HTR-8/SVneo (cell line): ENCODE data around the gene A2ML1.
"Not testable (repeated sequence)": the region's sequence is repeated elsewhere in the genome, so short reads cannot be mapped to it uniquely, and the experiment has no call there.

ENCODE experiments used
- DNase-seq: peaks from one replicate; pipeline ENCODE4 v3.0.0; 2011; ENCODE audit warnings: low spot score, mixed read lengths; ENCODE audit not compliant: insufficient read length
- FAIRE-seq: peaks from 2 replicates; lab custom pipeline; 2011; peaks lifted over from hg19 to GRCh38; lab: Jason Lieb, UNC

A2ML1 gene

GRCh38 chr12:8813572-8814357, 8.7 kb upstream of the A2ML1 start:
- FAIRE-seq = no peak

GRCh38 chr12:8816448-8817050, 5.9 kb upstream of the A2ML1 start:
- FAIRE-seq = no peak
- no peak for DNase-seq

More at GRCh38 chr12:8813572-8814357, 8.7 kb upstream of the A2ML1 start:
- no peak for DNase-seq

- DNase-seq (no peak), FAIRE-seq (no peak)
These were observed 4.6 kb upstream of the A2ML1 start for GRCh38 chr12:8817856-8818255.

GRCh38 chr12:8818526-8818925, 3.9 kb upstream of the A2ML1 start:
- DNase-seq (no peak), FAIRE-seq (no peak)

- DNase-seq (no peak), FAIRE-seq (no peak)
These were observed 2.8 kb upstream of the A2ML1 start for GRCh38 chr12:8819666-8819980.

- not testable (repeated sequence) for FAIRE-seq, DNase-seq
These were observed 1.6 kb upstream of the A2ML1 start for GRCh38 chr12:8820676-8821407.

GRCh38 chr12:8821591-8821990, 830 bp upstream of the A2ML1 start:
- DNase-seq (no peak), FAIRE-seq (no peak)

- no peak for DNase-seq
- no peak for FAIRE-seq
These were observed 1.3 kb downstream of the A2ML1 start for GRCh38 chr12:8823565-8824300.

GRCh38 chr12:8827551-8828256, 5.3 kb downstream of the A2ML1 start:
- no peak for FAIRE-seq
- DNase-seq = no peak

GRCh38 chr12:8828257-8829124, 6.1 kb downstream of the A2ML1 start:
- DNase-seq (no peak), FAIRE-seq (no peak)

GRCh38 chr12:8829125-8829518, 6.7 kb downstream of the A2ML1 start:
- FAIRE-seq (no peak), DNase-seq (no peak)

- FAIRE-seq = no peak
- DNase-seq = no peak
These were observed 7.2 kb downstream of the A2ML1 start for GRCh38 chr12:8829621-8830020.

- no peak for FAIRE-seq
These were observed 8.7 kb downstream of the A2ML1 start for GRCh38 chr12:8831116-8831515.

GRCh38 chr12:8832500-8832899, 10.1 kb downstream of the A2ML1 start:
- no peak for DNase-seq
- no peak for FAIRE-seq

More at GRCh38 chr12:8831116-8831515, 8.7 kb downstream of the A2ML1 start:
- no peak for DNase-seq

GRCh38 chr12:8834230-8834629, 11.8 kb downstream of the A2ML1 start:
- no peak for FAIRE-seq

GRCh38 chr12:8837291-8837690, 14.9 kb downstream of the A2ML1 start:
- DNase-seq (no peak), FAIRE-seq (no peak)

More at GRCh38 chr12:8834230-8834629, 11.8 kb downstream of the A2ML1 start:
- DNase-seq = no peak

GRCh38 chr12:8840321-8840720, 17.9 kb downstream of the A2ML1 start:
- FAIRE-seq (no peak), DNase-seq (no peak)

GRCh38 chr12:8840938-8841633, 18.7 kb downstream of the A2ML1 start:
- FAIRE-seq = no peak
- no peak for DNase-seq
